HepG2 (cell line): Measurements from ENCODE around the gene CARD19. TPM values are rescaled to one million over a fixed set of nuclear protein-coding genes. Genes with fewer than 3 reads are reported as not detected.

Experiments used
- ARNTL ChIP-seq: sonication (generic); formaldehyde crosslinking; IDR thresholded peaks from 2 replicates; pipeline ENCODE4 v1.4.0; 2020; ENCODE audit warnings: mild to moderate bottlenecking, missing genetic modification reagents
- CHD2 ChIP-seq: IDR thresholded peaks from 2 replicates; pipeline ENCODE4 v1.6.1; 2011; ENCODE audit warnings: low read depth, low read length, improper control_type of control experiment
- ERF ChIP-seq: IDR thresholded peaks from 2 replicates; pipeline ENCODE4 v1.6.1; 2018; ENCODE audit warnings: missing biosample characterization, missing genetic modification reagents
- HOXA9 ChIP-seq: sonication (generic); formaldehyde crosslinking; IDR thresholded peaks from 2 replicates; pipeline ENCODE4 v1.8.1; 2022; ENCODE audit warnings: missing genetic modification reagents, mild to moderate bottlenecking, moderate library complexity, borderline replicate concordance
- KDM5B ChIP-seq: sonication (generic); formaldehyde crosslinking; IDR thresholded peaks from 2 replicates; pipeline ENCODE4 v1.4.0; 2020; ENCODE audit warnings: missing genetic modification reagents, mild to moderate bottlenecking, borderline replicate concordance
- MEIS2 ChIP-seq: sonication (generic); formaldehyde crosslinking; IDR thresholded peaks from 2 replicates; pipeline ENCODE4 v1.9.0; 2021; ENCODE audit warnings: mild to moderate bottlenecking, missing genetic modification reagents
- MXD3 ChIP-seq: IDR thresholded peaks from 2 replicates; pipeline ENCODE4 v1.6.1; 2016; ENCODE audit warnings: mild to moderate bottlenecking, missing biosample characterization, missing genetic modification reagents
- MYPOP ChIP-seq: sonication (generic); formaldehyde crosslinking; IDR thresholded peaks from 2 replicates; pipeline ENCODE4 v1.8.1; 2023; ENCODE audit warnings: mild to moderate bottlenecking, moderate library complexity, missing genetic modification reagents
- NAIF1 ChIP-seq: sonication (generic); formaldehyde crosslinking; IDR thresholded peaks from 2 replicates; pipeline ENCODE4 v1.5.0; 2020; ENCODE audit warnings: mild to moderate bottlenecking, missing genetic modification reagents, borderline replicate concordance
- PHF5A ChIP-seq: IDR thresholded peaks from one replicate; pipeline ENCODE4 v1.6.1; 2018; ENCODE audit warnings: low read depth, missing genetic modification reagents; ENCODE audit not compliant: unreplicated experiment
- PRPF4 ChIP-seq: fragments of 200-400 bp; formaldehyde crosslinking; IDR thresholded peaks from 2 replicates; pipeline ENCODE4 v1.6.1; 2016; ENCODE audit warnings: low read length, low read depth; ENCODE audit not compliant: poor library complexity, severe bottlenecking
- SAFB2 ChIP-seq: sonication (generic); formaldehyde crosslinking; IDR thresholded peaks from 2 replicates; pipeline ENCODE4 v1.5.1; 2020; ENCODE audit warnings: missing genetic modification reagents, low read depth, mild to moderate bottlenecking, borderline replicate concordance
- TGIF2 ChIP-seq: IDR thresholded peaks from 2 replicates; pipeline ENCODE4 v1.6.1; 2016; ENCODE audit warnings: control low read depth, missing compliant biosample characterization
- ZNF292 ChIP-seq: sonication (generic); formaldehyde crosslinking; IDR thresholded peaks from 2 replicates; pipeline ENCODE4 v1.8.1; 2022; ENCODE audit warnings: mild to moderate bottlenecking, low read depth, missing genetic modification reagents, borderline replicate concordance
- ZNF556 ChIP-seq: sonication (generic); formaldehyde crosslinking; IDR thresholded peaks from 2 replicates; pipeline ENCODE4 v1.4.0; 2020; ENCODE audit warnings: mild to moderate bottlenecking, missing genetic modification reagents, borderline replicate concordance
- ZNF674 ChIP-seq: sonication (generic); formaldehyde crosslinking; IDR thresholded peaks from 2 replicates; pipeline ENCODE4 v1.5.0; 2020; ENCODE audit warnings: low read depth, mild to moderate bottlenecking, missing genetic modification reagents
- ZNF878 ChIP-seq: sonication (generic); formaldehyde crosslinking; IDR thresholded peaks from 2 replicates; pipeline ENCODE4 v1.8.1; 2023; ENCODE audit warnings: mild to moderate bottlenecking, missing genetic modification reagents, moderate library complexity
- polyA plus RNA-seq, 8 experiments: library from polyadenylated mRNA; depleted of rRNA in 3 of 8; stranded (reverse) in 7 of 8; unstranded in 1 of 8; fragments of >200 nt; fragmentation: Illumina TruSeq in 4 of 8; extraction: Trizol in 4 of 8; gene quantifications; 2 replicates each; pipeline versions ENCODE4 v1.2.1 to v1.2.3, GENCODE V29; 2011 to 2016; ENCODE audit warnings: low read depth in 4 of 8, missing spikeins in 1 of 8, mixed read lengths in 1 of 8; ENCODE audit not compliant: insufficient read depth in 1 of 8
- total RNA-seq, 5 experiments: library from RNA; depleted of rRNA; stranded (reverse); fragments of >200 nt; fragmentation: Illumina TruSeq; extraction: Trizol; gene quantifications; 2 replicates each; pipeline ENCODE4 v1.2.3, GENCODE V29; 2016; ENCODE audit warnings: low read depth in 1 of 5
- TF ChIP-seq, protein P1 (sequence below): sonication (generic); formaldehyde crosslinking; IDR thresholded peaks from 2 replicates; pipeline ENCODE4 v1.4.0; 2020; ENCODE audit warnings: missing genetic modification reagents
- TF ChIP-seq, protein P2 (sequence below): sonication (generic); formaldehyde crosslinking; IDR thresholded peaks from 2 replicates; pipeline ENCODE4 v1.5.0; 2020; ENCODE audit warnings: missing genetic modification reagents, mild to moderate bottlenecking, borderline replicate concordance
- TF ChIP-seq, protein P3 (sequence below): sonication (generic); formaldehyde crosslinking; IDR thresholded peaks from 2 replicates; pipeline ENCODE4 v1.4.0; 2020; ENCODE audit warnings: low read depth, missing genetic modification reagents

CARD19 gene
- total and polyA plus RNA-seq, 2 of the 13 experiments (the other 11 are each of a cell fraction or from before 2014, with no cell fraction given): 18.4 to 47.2 TPM

GRCh38 chr9:93159601-93160471, 63.8 kb downstream of the CARD19 start (continued):
- TF ChIP-seq, protein P1, sequence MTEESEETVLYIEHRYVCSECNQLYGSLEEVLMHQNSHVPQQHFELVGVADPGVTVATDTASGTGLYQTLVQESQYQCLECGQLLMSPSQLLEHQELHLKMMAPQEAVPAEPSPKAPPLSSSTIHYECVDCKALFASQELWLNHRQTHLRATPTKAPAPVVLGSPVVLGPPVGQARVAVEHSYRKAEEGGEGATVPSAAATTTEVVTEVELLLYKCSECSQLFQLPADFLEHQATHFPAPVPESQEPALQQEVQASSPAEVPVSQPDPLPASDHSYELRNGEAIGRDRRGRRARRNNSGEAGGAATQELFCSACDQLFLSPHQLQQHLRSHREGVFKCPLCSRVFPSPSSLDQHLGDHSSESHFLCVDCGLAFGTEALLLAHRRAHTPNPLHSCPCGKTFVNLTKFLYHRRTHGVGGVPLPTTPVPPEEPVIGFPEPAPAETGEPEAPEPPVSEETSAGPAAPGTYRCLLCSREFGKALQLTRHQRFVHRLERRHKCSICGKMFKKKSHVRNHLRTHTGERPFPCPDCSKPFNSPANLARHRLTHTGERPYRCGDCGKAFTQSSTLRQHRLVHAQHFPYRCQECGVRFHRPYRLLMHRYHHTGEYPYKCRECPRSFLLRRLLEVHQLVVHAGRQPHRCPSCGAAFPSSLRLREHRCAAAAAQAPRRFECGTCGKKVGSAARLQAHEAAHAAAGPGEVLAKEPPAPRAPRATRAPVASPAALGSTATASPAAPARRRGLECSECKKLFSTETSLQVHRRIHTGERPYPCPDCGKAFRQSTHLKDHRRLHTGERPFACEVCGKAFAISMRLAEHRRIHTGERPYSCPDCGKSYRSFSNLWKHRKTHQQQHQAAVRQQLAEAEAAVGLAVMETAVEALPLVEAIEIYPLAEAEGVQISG: peak; percentile 44; the same call in 1 of the 2 replicates
- TF ChIP-seq ZNF878 (CRISPR knock-in tag): no peak
- TF ChIP-seq PHF5A (CRISPR knock-in tag): no peak
- TF ChIP-seq, protein P2, sequence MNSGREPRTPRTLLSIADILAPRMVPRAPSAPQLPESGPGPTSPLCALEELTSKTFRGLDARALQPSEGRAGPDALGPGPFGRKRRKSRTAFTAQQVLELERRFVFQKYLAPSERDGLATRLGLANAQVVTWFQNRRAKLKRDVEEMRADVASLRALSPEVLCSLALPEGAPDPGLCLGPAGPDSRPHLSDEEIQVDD (CRISPR knock-in tag): no peak
- no peak for TF ChIP-seq CHD2
- TF ChIP-seq HOXA9 (CRISPR knock-in tag): no peak
- no peak for TF ChIP-seq KDM5B
- TF ChIP-seq ZNF556 (CRISPR knock-in tag): 0 out of 2 replicates have a peak, but pooled peaks have one; percentile 83
- TF ChIP-seq ERF (CRISPR knock-in tag): 0 out of 2 replicates have a peak, but pooled peaks have one; percentile 37
- no peak for TF ChIP-seq MEIS2 (CRISPR knock-in tag)
- TF ChIP-seq, protein P3, sequence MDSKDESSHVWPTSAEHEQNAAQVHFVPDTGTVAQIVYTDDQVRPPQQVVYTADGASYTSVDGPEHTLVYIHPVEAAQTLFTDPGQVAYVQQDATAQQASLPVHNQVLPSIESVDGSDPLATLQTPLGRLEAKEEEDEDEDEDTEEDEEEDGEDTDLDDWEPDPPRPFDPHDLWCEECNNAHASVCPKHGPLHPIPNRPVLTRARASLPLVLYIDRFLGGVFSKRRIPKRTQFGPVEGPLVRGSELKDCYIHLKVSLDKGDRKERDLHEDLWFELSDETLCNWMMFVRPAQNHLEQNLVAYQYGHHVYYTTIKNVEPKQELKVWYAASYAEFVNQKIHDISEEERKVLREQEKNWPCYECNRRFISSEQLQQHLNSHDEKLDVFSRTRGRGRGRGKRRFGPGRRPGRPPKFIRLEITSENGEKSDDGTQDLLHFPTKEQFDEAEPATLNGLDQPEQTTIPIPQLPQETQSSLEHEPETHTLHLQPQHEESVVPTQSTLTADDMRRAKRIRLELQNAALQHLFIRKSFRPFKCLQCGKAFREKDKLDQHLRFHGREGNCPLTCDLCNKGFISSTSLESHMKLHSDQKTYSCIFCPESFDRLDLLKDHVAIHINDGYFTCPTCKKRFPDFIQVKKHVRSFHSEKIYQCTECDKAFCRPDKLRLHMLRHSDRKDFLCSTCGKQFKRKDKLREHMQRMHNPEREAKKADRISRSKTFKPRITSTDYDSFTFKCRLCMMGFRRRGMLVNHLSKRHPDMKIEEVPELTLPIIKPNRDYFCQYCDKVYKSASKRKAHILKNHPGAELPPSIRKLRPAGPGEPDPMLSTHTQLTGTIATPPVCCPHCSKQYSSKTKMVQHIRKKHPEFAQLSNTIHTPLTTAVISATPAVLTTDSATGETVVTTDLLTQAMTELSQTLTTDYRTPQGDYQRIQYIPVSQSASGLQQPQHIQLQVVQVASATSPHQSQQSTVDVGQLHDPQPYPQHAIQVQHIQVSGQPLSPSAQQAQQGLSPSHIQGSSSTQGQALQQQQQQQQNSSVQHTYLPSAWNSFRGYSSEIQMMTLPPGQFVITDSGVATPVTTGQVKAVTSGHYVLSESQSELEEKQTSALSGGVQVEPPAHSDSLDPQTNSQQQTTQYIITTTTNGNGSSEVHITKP (CRISPR knock-in tag): no peak
- TF ChIP-seq SAFB2 (CRISPR knock-in tag): no peak
- TF ChIP-seq ZNF292 (CRISPR knock-in tag): no peak
- TF ChIP-seq TGIF2 (CRISPR knock-in tag): no peak
- peak; percentile 9 for TF ChIP-seq PRPF4
- TF ChIP-seq ARNTL (CRISPR knock-in tag): no peak
- TF ChIP-seq ZNF674 (CRISPR knock-in tag): no peak
- TF ChIP-seq NAIF1 (CRISPR knock-in tag): no peak
- TF ChIP-seq MXD3: no peak
- TF ChIP-seq MYPOP (CRISPR knock-in tag): no peak
